ENCODE data around the gene KLK12.
"Not testable (repeated sequence)": the region's sequence is repeated elsewhere in the genome, so short reads cannot be mapped to it uniquely, and the experiment has no call there.

DNA sequence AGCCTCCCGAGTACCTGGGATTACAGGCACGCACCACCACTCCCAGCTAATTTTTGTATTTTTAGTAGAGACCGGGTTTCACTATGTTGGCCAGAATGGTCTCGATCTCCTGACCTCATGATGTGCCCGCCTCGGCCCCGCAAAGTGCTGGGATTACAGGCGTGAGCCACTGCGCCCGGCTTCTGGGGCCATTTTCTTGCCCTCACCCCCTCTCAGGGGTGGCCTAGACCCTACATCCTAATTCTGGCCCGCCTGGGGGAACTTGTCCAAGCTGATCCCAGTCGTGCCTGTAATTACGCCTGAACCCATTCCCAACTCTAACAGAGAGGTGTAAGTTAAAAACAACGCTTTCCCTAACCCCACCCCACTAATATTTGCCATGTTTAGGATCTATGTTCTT, 50.4 kb downstream of the KLK12 start:
- TF ChIP-seq, protein P1, sequence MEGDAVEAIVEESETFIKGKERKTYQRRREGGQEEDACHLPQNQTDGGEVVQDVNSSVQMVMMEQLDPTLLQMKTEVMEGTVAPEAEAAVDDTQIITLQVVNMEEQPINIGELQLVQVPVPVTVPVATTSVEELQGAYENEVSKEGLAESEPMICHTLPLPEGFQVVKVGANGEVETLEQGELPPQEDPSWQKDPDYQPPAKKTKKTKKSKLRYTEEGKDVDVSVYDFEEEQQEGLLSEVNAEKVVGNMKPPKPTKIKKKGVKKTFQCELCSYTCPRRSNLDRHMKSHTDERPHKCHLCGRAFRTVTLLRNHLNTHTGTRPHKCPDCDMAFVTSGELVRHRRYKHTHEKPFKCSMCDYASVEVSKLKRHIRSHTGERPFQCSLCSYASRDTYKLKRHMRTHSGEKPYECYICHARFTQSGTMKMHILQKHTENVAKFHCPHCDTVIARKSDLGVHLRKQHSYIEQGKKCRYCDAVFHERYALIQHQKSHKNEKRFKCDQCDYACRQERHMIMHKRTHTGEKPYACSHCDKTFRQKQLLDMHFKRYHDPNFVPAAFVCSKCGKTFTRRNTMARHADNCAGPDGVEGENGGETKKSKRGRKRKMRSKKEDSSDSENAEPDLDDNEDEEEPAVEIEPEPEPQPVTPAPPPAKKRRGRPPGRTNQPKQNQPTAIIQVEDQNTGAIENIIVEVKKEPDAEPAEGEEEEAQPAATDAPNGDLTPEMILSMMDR (IDR thresholded peaks at IDR 0.05): not testable (repeated sequence)
- TF ChIP-seq POLR2A (IDR thresholded peaks at IDR 0.05; ENCODE audit: low read depth); POLR2AphosphoS5 (IDR thresholded peaks at IDR 0.05); EP300 (IDR thresholded peaks at IDR 0.05): not testable (repeated sequence)

All from esophagus muscularis mucosa (tissue), 4 donors.